DOHH2 (cell line): Measurements from ENCODE around the gene EXOC3.

ENCODE experiments used
- H3F3A ChIP-seq: fragments of 200-600 bp; sonication (generic), shearing (Covaris generic); 2 replicates; pipeline ENCODE4 v1.6.0; 2016; ENCODE audit warnings: antibody characterized with exemption, mild to moderate bottlenecking; ENCODE audit not compliant: control insufficient read depth, insufficient read depth
- H3K27ac ChIP-seq: fragments of 200-600 bp; sonication (generic); 2 replicates; pipeline ENCODE4 v1.5.1; 2014; ENCODE audit warnings: low read depth, mild to moderate bottlenecking, low read length, moderate library complexity
- H3K27me3 ChIP-seq: fragments of 200-600 bp; sonication (generic); 2 replicates; pipeline ENCODE4 v1.6.1; 2014; ENCODE audit warnings: mild to moderate bottlenecking, low read length, mixed read lengths; ENCODE audit not compliant: control insufficient read depth
- H3K36me3 ChIP-seq: fragments of 200-600 bp; sonication (generic); 2 replicates; pipeline ENCODE4 v1.6.1; 2014; ENCODE audit warnings: mild to moderate bottlenecking, low read length, moderate library complexity, mixed read lengths; ENCODE audit not compliant: control insufficient read depth
- H3K4me1 ChIP-seq: fragments of 200-600 bp; sonication (generic); 2 replicates; pipeline ENCODE4 v1.6.1; 2014; ENCODE audit warnings: mild to moderate bottlenecking, low read length, mixed read lengths; ENCODE audit not compliant: control insufficient read depth
- H3K4me2 ChIP-seq: fragments of 200-600 bp; sonication (generic); 2 replicates; pipeline ENCODE4 v1.6.0; 2014; ENCODE audit warnings: mild to moderate bottlenecking, low read length, moderate library complexity
- H3K4me3 ChIP-seq: fragments of 200-600 bp; sonication (generic); 2 replicates; pipeline ENCODE4 v1.5.1; 2014; ENCODE audit warnings: mild to moderate bottlenecking, low read length, mixed read lengths
- H3K79me2 ChIP-seq: fragments of 200-600 bp; sonication (generic); 2 replicates; pipeline ENCODE4 v1.6.1; 2014; ENCODE audit warnings: mild to moderate bottlenecking, low read length, mixed read lengths; ENCODE audit not compliant: control insufficient read depth
- H3K9me2 ChIP-seq: fragments of 200-600 bp; sonication (generic); replicated peaks from 2 replicates; pipeline ENCODE4 v1.6.1; 2014; ENCODE audit warnings: mild to moderate bottlenecking, low read length, mixed read lengths; ENCODE audit not compliant: control insufficient read depth
- H3K9me3 ChIP-seq: fragments of 200-600 bp; sonication (generic); 2 replicates; pipeline ENCODE4 v1.6.1; 2014; ENCODE audit warnings: antibody characterized with exemption, low read length, mixed read lengths; ENCODE audit not compliant: control insufficient read depth, insufficient read depth
- H4K20me1 ChIP-seq: fragments of 200-600 bp; sonication (generic); 2 replicates; pipeline ENCODE4 v1.6.0; 2014; ENCODE audit warnings: low read depth, mild to moderate bottlenecking, antibody characterized with exemption, low read length, moderate library complexity; ENCODE audit not compliant: control insufficient read depth, insufficient read depth
- EZH2phosphoT487 ChIP-seq: fragments of 200-600 bp; sonication (generic); IDR thresholded peaks from 2 replicates; pipeline ENCODE4 v1.6.1; 2017; ENCODE audit warnings: borderline replicate concordance, mild to moderate bottlenecking, antibody characterized with exemption, low read length, moderate library complexity, mixed read lengths
- TF ChIP-seq, protein P1 (sequence below): fragments of 200-600 bp; sonication (generic); IDR thresholded peaks from one replicate; pipeline ENCODE4 v1.5.1; 2014; ENCODE audit warnings: antibody characterized with exemption, mild to moderate bottlenecking, low read depth, low read length; ENCODE audit not compliant: poor library complexity, severe bottlenecking

The EXOC3 gene

DNA sequence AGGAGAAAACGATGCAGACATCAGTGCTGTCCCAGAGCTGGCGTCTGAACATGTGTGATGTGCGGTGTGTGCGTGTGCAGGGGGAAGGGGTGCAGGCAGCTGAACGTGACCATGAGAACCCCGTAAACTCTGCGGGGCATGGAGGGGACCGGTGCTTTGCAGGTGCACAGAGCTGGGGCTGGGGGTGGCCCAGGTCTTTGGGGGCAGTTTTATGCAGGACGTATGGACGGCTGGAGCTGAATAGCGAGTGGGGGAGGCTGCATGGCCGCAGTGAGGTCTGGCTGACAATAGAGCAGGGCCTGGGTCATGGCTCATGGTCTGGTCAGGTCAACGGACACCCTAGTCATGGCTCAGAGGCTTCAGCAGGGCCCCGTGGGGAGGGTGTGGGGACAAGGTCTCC is 3.3 kb upstream of the EXOC3 start:
- Histone ChIP-seq H3F3A (peaks cover 15% of the 10 kb centered on the region), H3K36me3 (peaks cover 15% of the 10 kb centered on the region), H3K4me1 (peaks cover 43% of the 10 kb centered on the region), H3K9me2 (no peaks in the 10 kb centered on the region), H3K27me3 (no peaks in the 10 kb centered on the region), H3K9me3 (no peaks in the 10 kb centered on the region), H3K4me2 (no peak overlapping the region), H3K27ac (no peak overlapping the region), H3K79me2 (peaks cover 31% of the 10 kb centered on the region), H4K20me1 (no peaks in the 10 kb centered on the region), H3K4me3 (no peak overlapping the region)
- no peak for TF ChIP-seq EZH2phosphoT487
- TF ChIP-seq, protein P1, sequence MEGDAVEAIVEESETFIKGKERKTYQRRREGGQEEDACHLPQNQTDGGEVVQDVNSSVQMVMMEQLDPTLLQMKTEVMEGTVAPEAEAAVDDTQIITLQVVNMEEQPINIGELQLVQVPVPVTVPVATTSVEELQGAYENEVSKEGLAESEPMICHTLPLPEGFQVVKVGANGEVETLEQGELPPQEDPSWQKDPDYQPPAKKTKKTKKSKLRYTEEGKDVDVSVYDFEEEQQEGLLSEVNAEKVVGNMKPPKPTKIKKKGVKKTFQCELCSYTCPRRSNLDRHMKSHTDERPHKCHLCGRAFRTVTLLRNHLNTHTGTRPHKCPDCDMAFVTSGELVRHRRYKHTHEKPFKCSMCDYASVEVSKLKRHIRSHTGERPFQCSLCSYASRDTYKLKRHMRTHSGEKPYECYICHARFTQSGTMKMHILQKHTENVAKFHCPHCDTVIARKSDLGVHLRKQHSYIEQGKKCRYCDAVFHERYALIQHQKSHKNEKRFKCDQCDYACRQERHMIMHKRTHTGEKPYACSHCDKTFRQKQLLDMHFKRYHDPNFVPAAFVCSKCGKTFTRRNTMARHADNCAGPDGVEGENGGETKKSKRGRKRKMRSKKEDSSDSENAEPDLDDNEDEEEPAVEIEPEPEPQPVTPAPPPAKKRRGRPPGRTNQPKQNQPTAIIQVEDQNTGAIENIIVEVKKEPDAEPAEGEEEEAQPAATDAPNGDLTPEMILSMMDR: no peak

DNA sequence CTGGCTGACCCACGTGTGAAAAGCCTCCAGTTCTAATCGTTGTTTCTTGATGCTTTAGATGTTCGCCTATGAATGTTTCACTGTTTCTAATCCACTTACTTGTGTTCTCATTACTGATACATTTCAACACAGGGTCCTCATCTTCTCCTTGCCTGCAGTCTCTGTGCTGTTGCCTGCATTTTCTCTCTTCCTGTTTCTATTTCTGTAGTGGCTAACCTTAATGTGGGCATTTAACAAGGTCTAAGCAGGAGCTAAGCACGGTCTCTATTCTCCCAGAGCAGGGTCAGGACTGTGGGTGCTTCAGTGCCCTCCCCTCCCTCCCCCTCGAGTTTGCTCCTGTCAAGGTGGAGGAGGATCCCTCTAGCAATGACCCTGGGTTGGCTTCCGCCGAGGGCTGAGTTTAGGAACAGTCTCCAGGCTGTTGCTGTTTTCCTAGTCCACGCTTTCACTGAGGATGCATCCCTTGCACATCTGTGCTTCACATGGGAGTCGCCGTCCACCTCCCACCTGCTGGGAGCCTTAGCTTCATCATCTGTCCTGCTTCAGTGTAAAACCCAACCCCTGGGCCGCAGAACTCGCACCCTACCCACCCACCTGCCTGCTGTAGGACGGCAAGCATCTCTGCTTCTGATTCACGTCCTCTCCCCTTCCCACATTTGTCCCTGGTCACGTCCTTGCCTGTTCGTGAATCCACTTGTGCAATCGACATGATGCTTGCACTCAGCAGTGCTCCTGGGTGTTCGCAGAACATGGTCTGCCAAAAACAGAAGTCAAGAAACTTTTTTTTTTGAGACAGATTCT is 2.4 kb upstream of the EXOC3 start:
- Histone ChIP-seq H3F3A (peaks cover 15% of the 10 kb centered on the region), H3K79me2 (peaks cover 39% of the 10 kb centered on the region), H3K27ac (peak overlapping the region; percentile 36), H3K4me1 (peaks cover 49% of the 10 kb centered on the region), H3K36me3 (peaks cover 17% of the 10 kb centered on the region), H3K9me3 (no peaks in the 10 kb centered on the region), H3K9me2 (no peaks in the 10 kb centered on the region), H3K27me3 (no peaks in the 10 kb centered on the region), H3K4me3 (peak overlapping the region; percentile 8; the same call in 1 of the 2 replicates), H4K20me1 (no peaks in the 10 kb centered on the region), H3K4me2 (peak overlapping the region; percentile 89)
- no peak for TF ChIP-seq EZH2phosphoT487
- TF ChIP-seq, protein P1: no peak

DNA sequence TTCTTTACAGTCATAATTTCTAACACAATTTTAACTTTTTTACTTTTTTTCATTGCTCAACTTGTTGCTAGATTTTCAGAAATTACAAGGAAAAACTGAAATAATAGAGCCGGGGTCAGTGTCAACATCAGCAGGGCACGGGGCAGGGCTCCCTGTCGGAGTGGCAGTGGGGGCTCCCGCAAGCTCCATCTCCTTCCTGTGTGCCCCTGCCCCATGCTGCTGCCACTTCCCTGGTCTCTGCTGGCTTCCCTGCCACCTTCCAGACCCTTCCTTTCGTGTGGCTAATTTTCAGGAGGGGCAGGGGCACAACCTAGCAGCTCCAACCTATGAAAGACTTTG is 1.0 kb upstream of the EXOC3 start:
- H3K27me3 ChIP-seq: no peaks in the 10 kb centered on the region
- peak overlapping the region; percentile 93 for H3K4me3 ChIP-seq
- no peaks in the 10 kb centered on the region for H4K20me1 ChIP-seq
- peak overlapping the region; percentile 59; the same call in 1 of the 2 replicates for H3K27ac ChIP-seq
- no peaks in the 10 kb centered on the region for H3K9me3 ChIP-seq
- peak overlapping the region; percentile 89 for H3K4me2 ChIP-seq
- TF ChIP-seq, protein P1: no peak
- no peak for TF ChIP-seq EZH2phosphoT487
- H3K4me1 ChIP-seq: peaks cover 59% of the 10 kb centered on the region
- H3K9me2 ChIP-seq: no peaks in the 10 kb centered on the region
- peaks cover 48% of the 10 kb centered on the region for H3K79me2 ChIP-seq
- H3K36me3 ChIP-seq: peaks cover 27% of the 10 kb centered on the region
- peaks cover 15% of the 10 kb centered on the region for H3F3A ChIP-seq
